ELF-1 (cell line): ENCODE data around the gene CTR9.

Experiments used
- DNase-seq: peaks from one replicate; pipeline ENCODE4 v3.0.0-alpha.2; 2016; ENCODE audit warnings: low read depth, low spot score

Gene CTR9

GRCh38 chr11:10780040-10780439, 29.0 kb downstream of the CTR9 start:
- DNase-seq, result no peak

- peak; percentile 42 for DNase-seq
Measured at GRCh38 chr11:10784232-10785145, 33.4 kb downstream of the CTR9 start.

GRCh38 chr11:10785146-10785474, 34.1 kb downstream of the CTR9 start:
- DNase-seq, result no peak

- DNase-seq, result no peak
Measured at GRCh38 chr11:10786451-10786850, 35.4 kb downstream of the CTR9 start.

GRCh38 chr11:10792385-10793068, 41.5 kb downstream of the CTR9 start:
- peak; percentile 89 for DNase-seq

GRCh38 chr11:10793470-10794255, 42.6 kb downstream of the CTR9 start:
- no peak for DNase-seq

- peak; percentile 29 for DNase-seq
Measured at GRCh38 chr11:10796191-10796590, 45.1 kb downstream of the CTR9 start.

- DNase-seq, result no peak
Measured at GRCh38 chr11:10797001-10797400, 46.0 kb downstream of the CTR9 start.

GRCh38 chr11:10797531-10797930, 46.5 kb downstream of the CTR9 start:
- DNase-seq, result no peak

GRCh38 chr11:10798330-10798928, 47.4 kb downstream of the CTR9 start:
- DNase-seq, result no peak

GRCh38 chr11:10800292-10800691, 49.2 kb downstream of the CTR9 start:
- DNase-seq, result no peak

- DNase-seq, result no peak
Measured at GRCh38 chr11:10803676-10804075, 52.6 kb downstream of the CTR9 start.

GRCh38 chr11:10805741-10806140, 54.7 kb downstream of the CTR9 start:
- DNase-seq, result no peak

- DNase-seq, result no peak
Measured at GRCh38 chr11:10806206-10806605, 55.2 kb downstream of the CTR9 start.

GRCh38 chr11:10807493-10808234, 56.6 kb downstream of the CTR9 start:
- peak; percentile 61 for DNase-seq

- no peak for DNase-seq
Measured at GRCh38 chr11:10808235-10808552, 57.1 kb downstream of the CTR9 start.

- peak; percentile 99 for DNase-seq
Measured at GRCh38 chr11:10808553-10809372, 57.7 kb downstream of the CTR9 start, which contains the start of gene EIF4G2. Gene EIF4G2, minus strand, starts transcription at chr11:10808926.

GRCh38 chr11:10809373-10810160, 58.5 kb downstream of the CTR9 start:
- no peak for DNase-seq

- DNase-seq, result no peak
Measured at GRCh38 chr11:10813945-10814344, 62.9 kb downstream of the CTR9 start.

GRCh38 chr11:10818594-10818993, 67.5 kb downstream of the CTR9 start:
- DNase-seq, result no peak
